Neutrophil (primary cell): Measurements from ENCODE around the gene TSN.
"Not testable (repeated sequence)": the region's sequence is repeated elsewhere in the genome, so short reads cannot be mapped to it uniquely, and the experiment has no call there.

Experiments used
- H3K27ac ChIP-seq: fragments of 200-600 bp; sonication (generic); 2 replicates; pipeline ENCODE4 v1.5.1; 2016; ENCODE audit warnings: mild to moderate bottlenecking, moderate library complexity
- H3K27me3 ChIP-seq: fragments of 200-600 bp; sonication (generic); 2 replicates; pipeline ENCODE4 v1.6.0; 2016; ENCODE audit warnings: mild to moderate bottlenecking
- H3K36me3 ChIP-seq: fragments of 200-600 bp; sonication (generic); 2 replicates; pipeline ENCODE4 v1.5.1; 2017
- H3K4me1 ChIP-seq, 2 experiments: fragments of 200-600 bp in 1 of 2; sonication (generic) in 1 of 2; 1 replicate in 1 of 2; 2 replicates in 1 of 2; pipeline versions ENCODE4 v1.5.1 to v1.6.1; 2013 to 2016; ENCODE audit warnings: low read depth in 1 of 2, low read length in 1 of 2, mild to moderate bottlenecking in 1 of 2, moderate library complexity in 1 of 2; ENCODE audit not compliant: control insufficient read depth in 1 of 2, insufficient read depth in 1 of 2
- H3K4me3 ChIP-seq, 2 experiments: fragments of 200-600 bp in 1 of 2; sonication (generic) in 1 of 2; 1 replicate in 1 of 2; 2 replicates in 1 of 2; pipeline ENCODE4 v1.5.1; 2013 to 2016; ENCODE audit warnings: low read depth in 1 of 2, low read length in 1 of 2, mild to moderate bottlenecking in 1 of 2, moderate library complexity in 1 of 2
- H3K9me3 ChIP-seq: fragments of 200-600 bp; sonication (generic); 2 replicates; pipeline ENCODE4 v1.5.1; 2016
- CTCF ChIP-seq: fragments of 200-600 bp; sonication (generic); IDR thresholded peaks from 2 replicates; pipeline ENCODE4 v1.5.1; 2016; ENCODE audit warnings: antibody characterized with exemption

TSN gene

GRCh38 chr2:121803503-121803902, 48.1 kb downstream of the TSN start:
- peaks cover 2 to 7% of the 10 kb centered on the region in 2 experiments for H3K4me1 ChIP-seq
- no peaks in the 10 kb centered on the region for H3K9me3 ChIP-seq
- TF ChIP-seq CTCF, result no peak
- no peak overlapping the region for H3K27ac ChIP-seq
- no peaks in the 10 kb centered on the region for H3K36me3 ChIP-seq
- H3K4me3 ChIP-seq, result no peak overlapping the region
- no peaks in the 10 kb centered on the region for H3K27me3 ChIP-seq

- TF ChIP-seq CTCF, result no peak
- Histone ChIP-seq H3K9me3 (no peaks in the 10 kb centered on the region), H3K4me1 (peaks cover 2 to 7% of the 10 kb centered on the region in 2 experiments), H3K27me3 (no peaks in the 10 kb centered on the region), H3K4me3 (no peak overlapping the region), H3K36me3 (no peaks in the 10 kb centered on the region), H3K27ac (no peak overlapping the region)
Measured at GRCh38 chr2:121804340-121804739, 48.9 kb downstream of the TSN start.

- Histone ChIP-seq H3K36me3 (no peaks in the 10 kb centered on the region), H3K27me3 (no peaks in the 10 kb centered on the region), H3K4me3 (no peak overlapping the region), H3K9me3 (no peaks in the 10 kb centered on the region), H3K4me1 (peaks cover 2 to 7% of the 10 kb centered on the region in 2 experiments), H3K27ac (no peak overlapping the region)
- no peak for TF ChIP-seq CTCF
Measured at GRCh38 chr2:121804997-121805765, 49.7 kb downstream of the TSN start.

- Histone ChIP-seq H3K9me3 (no peaks in the 10 kb centered on the region), H3K27me3 (no peaks in the 10 kb centered on the region), H3K4me1 (peaks cover 2 to 7% of the 10 kb centered on the region in 2 experiments), H3K4me3 (no peak overlapping the region), H3K36me3 (no peaks in the 10 kb centered on the region), H3K27ac (no peak overlapping the region)
- no peak for TF ChIP-seq CTCF
Measured at GRCh38 chr2:121805766-121806143, 50.3 kb downstream of the TSN start.

- not testable (repeated sequence) for H3K36me3 ChIP-seq, H3K27me3 ChIP-seq, H3K9me3 ChIP-seq, H3K4me1 ChIP-seq, H3K27ac ChIP-seq, H3K4me3 ChIP-seq
Measured at GRCh38 chr2:121807771-121808170, 52.3 kb downstream of the TSN start.

- TF ChIP-seq CTCF, result no peak
- H3K9me3 ChIP-seq, result no peaks in the 10 kb centered on the region
- H3K27ac ChIP-seq, result no peak overlapping the region
- H3K36me3 ChIP-seq, result no peaks in the 10 kb centered on the region
- peaks cover 0 to 5% of the 10 kb centered on the region in 2 experiments for H3K4me1 ChIP-seq
- H3K27me3 ChIP-seq, result no peaks in the 10 kb centered on the region
- no peak overlapping the region for H3K4me3 ChIP-seq
Measured at GRCh38 chr2:121809607-121810006, 54.2 kb downstream of the TSN start.
